Stimulated activated CD4-positive, alpha-beta T cell treated with anti-CD3 and anti-CD28 coated beads, TNF-alpha, amount 100 ng/mL, for 1 hour (primary cell): ENCODE data around the gene CLCN3.
"Not testable (repeated sequence)": the region's sequence is repeated elsewhere in the genome, so short reads cannot be mapped to it uniquely, and the experiment has no call there.

Experiments used
- DNase-seq, 3 donors: peaks; one replicate each; pipeline ENCODE4 v3.0.0-alpha.2; 2020; ENCODE audit warnings: low read depth in 3 of 3, low spot score in 1 of 3

Gene CLCN3

DNA sequence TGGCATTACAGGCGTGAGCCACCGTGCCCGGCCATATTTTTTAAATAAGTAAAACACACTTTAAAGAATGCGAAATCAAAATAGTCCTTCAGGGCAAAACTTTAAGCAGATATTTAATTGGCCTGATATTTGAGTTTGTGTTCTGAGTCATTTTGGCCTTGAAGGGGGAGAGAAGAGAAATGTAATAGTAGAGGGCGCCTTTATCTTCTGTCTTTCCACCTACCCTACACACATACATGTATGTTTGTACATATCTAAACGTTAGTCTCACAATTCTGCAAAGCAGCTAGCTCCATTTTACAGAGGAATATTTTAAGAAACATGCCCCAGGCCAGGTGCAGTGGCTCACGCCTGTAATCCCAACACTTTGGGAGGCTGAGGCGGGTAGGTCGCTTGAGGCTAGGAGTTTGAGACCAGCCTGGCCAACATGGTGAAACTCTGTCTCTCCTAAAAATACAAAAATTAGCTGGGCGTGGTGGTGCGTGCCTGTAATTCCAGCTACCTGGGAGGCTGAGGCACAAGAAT, 151.2 kb downstream of the CLCN3 start:
- DNase-seq, result not testable (repeated sequence)
